HG03108 (cell line): ENCODE results near the gene SLC13A3.

ENCODE experiments used
- ATAC-seq: cut with Tn5 transposase; IDR thresholded peaks from one replicate; pipeline ENCODE4 v1.9.1; 2021; ENCODE audit warnings: moderate library complexity; ENCODE audit not compliant: unreplicated experiment

The SLC13A3 gene

GRCh38 chr20:46638134-46638897 lies 12.9 kb downstream of the SLC13A3 start:
- ATAC-seq: no peak

- ATAC-seq: no peak
Measured at GRCh38 chr20:46637427-46638133, 13.7 kb downstream of the SLC13A3 start.

GRCh38 chr20:46637020-46637419 lies 14.2 kb downstream of the SLC13A3 start:
- ATAC-seq: no peak

GRCh38 chr20:46636514-46636913 lies 14.7 kb downstream of the SLC13A3 start:
- no peak for ATAC-seq

- ATAC-seq: no peak
Measured at GRCh38 chr20:46635514-46636136, 15.6 kb downstream of the SLC13A3 start.

- ATAC-seq: no peak
Measured at GRCh38 chr20:46634528-46634927, 16.7 kb downstream of the SLC13A3 start.

- ATAC-seq: no peak
Measured at GRCh38 chr20:46631874-46632446, 19.3 kb downstream of the SLC13A3 start.

GRCh38 chr20:46631212-46631869 lies 19.9 kb downstream of the SLC13A3 start:
- ATAC-seq: no peak

- no peak for ATAC-seq
Measured at GRCh38 chr20:46630306-46630705, 21.0 kb downstream of the SLC13A3 start.

GRCh38 chr20:46629341-46629740 lies 21.9 kb downstream of the SLC13A3 start:
- no peak for ATAC-seq

- ATAC-seq: no peak
Measured at GRCh38 chr20:46627234-46627633, 24.0 kb downstream of the SLC13A3 start.

GRCh38 chr20:46626758-46627157 lies 24.5 kb downstream of the SLC13A3 start:
- ATAC-seq: no peak

GRCh38 chr20:46625875-46626373 lies 25.3 kb downstream of the SLC13A3 start:
- no peak for ATAC-seq

- ATAC-seq: no peak
Measured at GRCh38 chr20:46624946-46625345, 26.3 kb downstream of the SLC13A3 start.

GRCh38 chr20:46622165-46622564 lies 29.1 kb downstream of the SLC13A3 start:
- ATAC-seq: no peak

- ATAC-seq: no peak
Measured at GRCh38 chr20:46621492-46621891, 29.8 kb downstream of the SLC13A3 start.

- ATAC-seq: no peak
Measured at GRCh38 chr20:46619445-46619844, 31.8 kb downstream of the SLC13A3 start.

GRCh38 chr20:46618316-46619100 lies 32.8 kb downstream of the SLC13A3 start:
- ATAC-seq: no peak

- no peak for ATAC-seq
Measured at GRCh38 chr20:46614503-46614902, 36.8 kb downstream of the SLC13A3 start.

- ATAC-seq: no peak
Measured at GRCh38 chr20:46610145-46610544, 41.1 kb downstream of the SLC13A3 start.
